Measurements from ENCODE around the gene KCNE5.
"Not testable (repeated sequence)": the region's sequence is repeated elsewhere in the genome, so short reads cannot be mapped to it uniquely, and the experiment has no call there.

KCNE5 gene, protein sequence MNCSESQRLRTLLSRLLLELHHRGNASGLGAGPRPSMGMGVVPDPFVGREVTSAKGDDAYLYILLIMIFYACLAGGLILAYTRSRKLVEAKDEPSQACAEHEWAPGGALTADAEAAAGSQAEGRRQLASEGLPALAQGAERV

GRCh38 chrX:109624641-109625616 lies at the start of gene KCNE5:
KCNE5 (minus strand) TSS chrX:109625172; CDS start chrX:109625020, 152 bp downstream.
- DNase-seq (ENCODE audit: low read depth), result no peak

- DNase-seq (ENCODE audit: low read depth), result no peak
Observed at GRCh38 chrX:109672239-109672638, 47.3 kb upstream of the KCNE5 start.

GRCh38 chrX:109671170-109671569 lies 46.2 kb upstream of the KCNE5 start:
- not testable (repeated sequence) for DNase-seq (ENCODE audit: low read depth)

DNA sequence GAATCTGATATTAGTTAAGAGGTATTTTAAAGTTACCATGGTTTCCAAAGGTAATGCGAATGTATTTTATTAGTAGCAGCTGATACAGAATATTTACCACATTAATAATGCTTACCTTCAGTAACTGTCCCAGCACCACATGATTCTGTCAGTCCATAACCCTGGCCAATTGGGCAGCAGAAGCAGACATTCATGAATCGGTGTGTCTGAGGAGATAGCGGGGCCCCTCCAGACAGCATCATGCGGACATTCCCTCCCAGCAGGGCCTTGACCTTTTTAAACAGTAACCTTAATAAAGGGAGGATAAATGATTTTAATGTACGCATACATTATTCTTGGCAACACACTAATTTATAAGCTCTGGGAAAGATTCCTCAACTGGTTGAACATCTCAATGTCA lies 43.0 kb upstream of the KCNE5 start:
- no peak for DNase-seq (ENCODE audit: low read depth)

- DNase-seq (ENCODE audit: low read depth), result no peak
Observed at GRCh38 chrX:109660435-109661143, 35.6 kb upstream of the KCNE5 start.

GRCh38 chrX:109658391-109658790 lies 33.4 kb upstream of the KCNE5 start:
- no peak for DNase-seq (ENCODE audit: low read depth)

DNA sequence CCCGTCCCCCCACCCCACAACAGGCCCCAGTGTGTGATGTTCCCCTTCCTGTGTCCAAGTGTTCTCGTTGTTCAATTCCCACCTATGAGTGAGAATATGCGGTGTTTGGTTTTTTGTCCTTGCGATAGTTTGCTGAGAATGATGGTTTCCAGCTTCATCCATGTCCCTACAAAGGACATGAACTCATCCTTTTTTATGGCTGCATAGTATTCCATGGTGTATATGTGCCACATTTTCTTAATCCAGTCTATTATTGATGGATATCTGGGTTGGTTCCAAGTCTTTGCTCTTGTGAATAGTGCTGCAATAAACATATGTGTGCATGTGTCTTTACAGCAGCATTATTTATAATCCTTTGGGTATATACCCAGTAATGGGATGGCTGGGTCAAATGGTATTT lies 32.4 kb upstream of the KCNE5 start:
- DNase-seq (ENCODE audit: low read depth), result not testable (repeated sequence)

GRCh38 chrX:109656774-109657173 lies 31.8 kb upstream of the KCNE5 start:
- no peak for DNase-seq (ENCODE audit: low read depth)

DNA sequence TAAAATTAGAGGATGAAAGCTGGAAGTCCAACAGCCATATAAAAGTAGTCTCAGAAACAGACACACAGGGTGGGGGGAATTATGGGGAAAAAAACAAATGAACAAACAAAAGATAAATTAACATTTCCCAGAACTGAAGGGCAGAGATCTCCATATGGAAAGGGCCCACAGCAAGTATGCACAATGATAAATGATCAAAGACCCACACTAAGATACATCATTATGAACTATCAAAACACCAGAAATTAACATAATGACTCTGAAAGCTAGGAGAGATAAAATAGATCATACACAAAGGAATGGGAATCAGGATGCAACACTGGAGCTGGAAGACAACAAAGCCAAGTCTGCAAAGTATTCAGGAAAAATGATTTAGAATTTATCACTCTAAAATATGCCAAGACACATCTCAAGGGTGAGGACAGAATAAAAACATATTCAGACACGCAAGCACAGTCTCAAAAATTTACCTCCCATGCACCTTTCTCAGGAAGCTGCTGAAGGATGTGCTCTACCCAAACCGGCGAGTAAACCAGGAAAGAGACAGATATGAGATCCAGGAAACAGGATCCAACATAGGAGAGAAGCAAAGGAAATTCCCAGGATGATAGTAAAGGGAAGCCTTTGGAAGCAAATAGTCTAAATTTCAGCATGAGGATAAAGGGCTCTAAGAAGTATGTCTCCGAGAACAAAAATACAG lies 30.7 kb upstream of the KCNE5 start:
- no peak for DNase-seq (ENCODE audit: low read depth)

DNA sequence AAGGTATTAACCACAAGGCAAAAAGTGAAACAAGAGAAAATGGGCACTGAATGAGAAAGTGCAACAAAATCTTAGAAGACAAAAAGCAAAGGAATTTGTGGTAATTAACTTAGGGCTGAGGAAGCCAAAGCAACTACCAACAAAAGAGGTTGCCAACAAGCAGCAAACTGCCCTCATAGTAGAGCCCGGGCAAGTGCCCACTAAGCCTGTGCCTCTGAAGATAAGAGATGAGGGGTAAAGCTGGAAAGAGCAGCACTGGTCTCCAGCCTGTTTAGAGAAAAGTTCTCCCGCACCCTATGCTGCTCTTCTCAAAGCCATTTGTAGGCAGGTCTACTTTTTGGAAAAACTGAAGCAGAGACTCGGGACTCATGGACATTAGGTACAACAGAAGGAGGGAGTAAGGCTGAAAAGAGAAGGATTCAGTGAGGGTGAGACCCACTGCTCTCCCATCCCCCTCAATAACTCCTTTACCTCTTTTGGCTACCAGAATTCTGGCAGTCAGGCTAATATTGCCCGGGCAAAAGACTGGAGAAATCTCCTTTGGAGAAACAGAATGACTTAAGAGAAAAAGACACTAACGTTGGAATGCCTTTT lies 29.6 kb upstream of the KCNE5 start:
- DNase-seq (ENCODE audit: low read depth), result no peak

DNA sequence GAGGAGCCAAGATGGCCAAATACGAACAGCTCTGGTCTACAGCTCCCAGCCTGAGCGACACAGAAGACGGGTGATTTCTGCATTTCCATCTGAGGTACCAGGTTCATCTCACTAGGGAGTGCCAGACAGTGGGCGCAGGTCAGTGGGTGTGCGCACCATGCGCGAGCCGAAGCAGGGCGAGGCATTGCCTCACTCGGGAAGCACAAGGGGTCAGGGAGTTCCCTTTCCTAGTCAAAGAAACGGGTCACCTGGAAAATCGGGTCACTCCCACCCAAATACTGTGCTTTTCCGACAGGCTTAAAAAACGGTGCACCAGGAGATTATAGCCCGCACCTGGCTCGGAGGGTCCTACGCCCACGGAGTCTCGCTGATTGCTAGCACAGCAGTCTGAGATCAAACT lies 19.7 kb upstream of the KCNE5 start:
- DNase-seq (ENCODE audit: low read depth), result not testable (repeated sequence)

- no peak for DNase-seq (ENCODE audit: low read depth)
Observed at GRCh38 chrX:109643687-109644086, 18.7 kb upstream of the KCNE5 start.

- DNase-seq (ENCODE audit: low read depth), result no peak
Observed at GRCh38 chrX:109638158-109638557, 13.2 kb upstream of the KCNE5 start.

DNA sequence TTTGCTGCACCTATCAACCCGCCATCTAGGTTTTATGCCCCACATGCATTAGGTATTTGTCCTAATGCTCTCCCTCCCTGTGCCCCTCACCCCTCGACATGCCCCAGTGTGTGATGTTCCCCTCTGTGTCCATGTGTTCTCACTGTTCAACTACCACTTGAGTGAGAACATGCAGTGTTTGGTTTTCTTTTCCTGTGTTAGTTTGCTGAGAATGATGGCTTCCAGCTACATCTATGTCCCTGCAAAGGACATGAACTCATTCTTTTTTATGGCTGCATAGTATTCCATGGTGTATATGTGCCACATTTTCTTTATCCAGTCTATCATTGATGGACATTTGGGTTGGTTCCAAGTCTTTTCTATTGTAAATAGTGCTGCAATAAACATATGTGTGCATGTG lies 12.5 kb upstream of the KCNE5 start:
- DNase-seq (ENCODE audit: low read depth), result not testable (repeated sequence)

- DNase-seq (ENCODE audit: low read depth), result no peak
Observed at GRCh38 chrX:109635146-109635545, 10.2 kb upstream of the KCNE5 start.

DNA sequence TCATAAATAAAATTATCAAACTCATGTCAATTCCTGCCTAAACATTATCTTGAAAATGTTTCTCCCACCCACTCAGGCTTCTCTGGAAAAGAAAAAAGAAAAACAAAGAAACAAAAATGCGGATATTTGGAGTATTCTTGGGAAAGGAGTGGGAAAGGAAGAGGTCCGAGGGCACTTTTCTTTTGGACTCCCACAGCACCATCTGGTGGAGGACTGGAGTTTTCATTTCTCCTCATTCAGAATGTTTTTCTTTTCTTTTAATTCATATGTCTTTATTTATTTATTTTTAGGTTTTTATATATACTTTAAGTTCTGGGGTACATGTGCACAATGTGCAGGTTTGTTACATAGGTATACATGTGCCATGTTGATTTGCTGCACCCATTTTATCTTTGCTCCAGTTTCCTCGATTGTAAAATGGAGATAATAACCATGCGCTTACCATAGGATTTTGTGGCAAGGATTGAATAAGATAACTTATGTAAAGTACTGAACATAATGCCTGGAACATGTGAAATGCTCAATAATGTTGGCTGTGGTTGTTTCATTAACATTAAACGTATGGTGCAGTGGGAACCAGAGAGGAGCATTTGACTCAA lies 8.0 kb upstream of the KCNE5 start:
- no peak for DNase-seq (ENCODE audit: low read depth)

GRCh38 chrX:109629310-109629709 lies 4.3 kb upstream of the KCNE5 start:
- DNase-seq (ENCODE audit: low read depth), result no peak

- no peak for DNase-seq (ENCODE audit: low read depth)
Observed at GRCh38 chrX:109626637-109627036, 1.7 kb upstream of the KCNE5 start.

DNA sequence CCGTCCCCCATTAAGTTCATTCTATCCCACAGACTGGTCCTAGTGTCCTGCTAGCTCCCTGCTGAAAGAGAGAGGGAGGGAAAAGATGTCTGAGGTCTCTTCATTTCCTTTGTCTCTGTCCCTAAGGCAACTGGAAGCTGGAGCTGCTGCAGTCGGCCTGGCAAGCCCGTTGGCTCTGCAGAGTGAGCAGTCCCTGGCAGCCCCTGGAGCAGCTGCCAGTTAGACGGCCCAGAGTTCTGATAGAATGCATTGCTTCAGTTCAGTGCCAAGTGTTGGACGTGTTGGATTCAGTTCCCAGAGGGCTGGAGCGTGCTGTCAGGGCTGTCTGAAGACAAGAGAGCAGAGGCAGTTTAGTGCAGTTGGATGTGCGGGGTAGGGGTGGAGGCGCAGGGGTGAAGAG lies 975 bp downstream of the KCNE5 start:
- DNase-seq (ENCODE audit: low read depth), result no peak

- DNase-seq (ENCODE audit: low read depth), result no peak
Observed at GRCh38 chrX:109622270-109622669, 2.7 kb downstream of the KCNE5 start.

DNA sequence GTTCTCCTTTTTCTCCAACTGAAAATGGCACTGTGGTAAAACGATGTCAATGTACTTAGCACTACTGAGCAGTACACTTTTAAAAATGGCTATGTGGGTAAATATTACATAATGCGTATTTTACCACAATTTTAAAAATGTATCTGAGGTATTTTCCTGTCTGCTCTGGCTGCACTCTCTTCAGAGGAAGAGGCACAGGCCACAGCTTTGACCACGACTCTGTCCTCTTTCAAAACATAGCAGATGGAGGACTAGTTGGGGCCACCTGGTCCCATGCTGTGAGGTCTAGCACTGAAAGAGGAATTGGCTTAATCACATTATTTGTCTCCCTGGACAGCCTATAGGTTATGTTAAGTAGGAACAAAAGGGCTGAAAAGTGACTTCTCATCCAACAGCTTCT lies 5.2 kb downstream of the KCNE5 start:
- no peak for DNase-seq (ENCODE audit: low read depth)

Data from stimulated activated CD8-positive, alpha-beta memory T cell treated with anti-CD3 and anti-CD28 coated beads, Interleukin-12 subunit alpha, Interleukin-12 subunit beta, amount 100 ng/mL, for 1 hour (primary cell).